ENCODE results near the gene GPSM1.
"Not testable (repeated sequence)": the region's sequence is repeated elsewhere in the genome, so short reads cannot be mapped to it uniquely, and the experiment has no call there.

The GPSM1 gene

DNA sequence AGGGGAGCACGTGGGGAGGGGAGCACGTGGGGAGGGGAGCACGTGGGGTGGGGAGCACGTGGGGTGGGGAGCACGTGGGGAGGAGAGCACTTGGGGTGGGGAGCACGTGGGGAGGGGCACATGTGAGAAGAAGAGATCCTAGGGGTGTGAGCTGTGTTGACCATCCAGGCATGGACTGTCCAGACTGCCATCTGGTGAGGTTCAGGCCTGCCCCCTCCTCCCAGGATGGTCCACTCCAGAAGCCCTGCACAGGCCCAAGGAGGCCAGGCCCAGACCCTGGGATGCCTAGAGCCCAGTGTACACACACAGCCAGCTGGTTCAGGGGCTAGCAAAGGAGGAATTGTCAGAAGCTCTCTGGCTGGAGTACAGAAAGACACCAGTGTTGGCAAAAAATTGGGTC is 70.3 kb downstream of the GPSM1 start:
- no peak for DNase-seq (ENCODE audit: low spot score)

- DNase-seq (ENCODE audit: low spot score), result no peak
These were observed 70.9 kb downstream of the GPSM1 start for GRCh38 chr9:136398286-136398685.

- no peak for DNase-seq (ENCODE audit: low spot score)
These were observed 72.1 kb downstream of the GPSM1 start for GRCh38 chr9:136399176-136400037.

- peak; percentile 75 for DNase-seq (ENCODE audit: low spot score)
These were observed 72.9 kb downstream of the GPSM1 start, which contains the start of gene SNAPC4 for GRCh38 chr9:136400038-136400834. Gene SNAPC4 (minus strand): TSS chr9:136400170. CDS start chr9:136398428, 1,742 bp downstream.

- DNase-seq (ENCODE audit: low spot score), result no peak
These were observed 74.0 kb downstream of the GPSM1 start for GRCh38 chr9:136401173-136401922.

GRCh38 chr9:136402067-136402466 is 74.7 kb downstream of the GPSM1 start:
- no peak for DNase-seq (ENCODE audit: low spot score)

DNA sequence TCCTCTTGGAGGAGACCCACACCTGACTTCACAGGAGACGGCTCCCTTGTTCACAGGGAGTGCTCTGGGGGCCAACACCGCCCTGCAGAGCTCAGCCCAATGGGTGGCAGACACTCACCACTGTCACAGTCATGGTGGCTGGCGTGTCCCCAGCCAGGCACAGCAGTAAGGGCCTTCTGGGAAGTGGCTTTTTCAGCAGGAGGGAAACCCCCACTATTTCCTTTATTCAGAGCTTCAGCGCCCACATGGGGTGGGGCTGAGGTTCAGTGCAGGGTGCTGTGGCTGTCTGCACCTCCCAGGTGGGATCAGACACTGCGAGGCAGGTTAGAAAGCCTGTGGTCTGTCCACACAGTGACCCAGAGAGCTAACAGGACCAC is 76.2 kb downstream of the GPSM1 start:
- no peak for DNase-seq (ENCODE audit: low spot score)

GRCh38 chr9:136403915-136404800 is 76.8 kb downstream of the GPSM1 start:
- DNase-seq (ENCODE audit: low spot score), result no peak

DNA sequence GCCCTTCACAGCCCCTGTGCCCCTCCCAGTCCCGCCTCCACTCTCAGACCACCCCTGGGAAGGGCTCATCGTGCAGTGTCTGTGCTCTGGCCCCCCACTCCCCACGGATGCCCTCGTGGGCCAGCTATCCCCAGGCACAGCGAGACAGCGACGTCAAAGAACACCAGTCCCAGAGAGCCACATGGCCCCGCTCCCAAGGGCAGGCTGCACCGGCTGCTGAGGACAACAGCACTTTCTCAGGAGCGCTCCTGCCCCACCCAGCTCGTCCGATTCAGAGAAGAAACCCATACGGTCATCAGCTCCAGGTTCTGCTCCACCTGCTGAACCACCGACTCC is 77.4 kb downstream of the GPSM1 start:
- DNase-seq (ENCODE audit: low spot score), result no peak

DNA sequence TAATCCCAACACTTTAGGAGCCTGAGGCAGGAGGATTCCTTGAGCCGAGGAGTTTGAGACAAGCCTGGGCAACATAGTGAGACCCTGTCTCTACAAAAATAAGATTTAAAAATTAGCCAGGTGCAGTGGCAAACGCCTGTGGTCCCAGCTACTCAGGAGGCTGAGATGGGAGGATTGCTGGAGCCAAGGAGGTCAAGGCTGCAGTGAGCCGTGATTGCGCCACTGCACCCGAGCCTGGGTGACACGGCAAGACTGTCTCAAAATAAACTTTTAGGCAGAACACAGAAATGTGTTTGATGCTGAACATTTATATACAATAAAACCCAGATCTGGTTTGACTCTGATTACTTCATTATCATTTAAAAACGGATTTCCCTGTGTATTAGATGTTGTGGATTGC is 78.1 kb downstream of the GPSM1 start:
- no peak for DNase-seq (ENCODE audit: low spot score)

DNA sequence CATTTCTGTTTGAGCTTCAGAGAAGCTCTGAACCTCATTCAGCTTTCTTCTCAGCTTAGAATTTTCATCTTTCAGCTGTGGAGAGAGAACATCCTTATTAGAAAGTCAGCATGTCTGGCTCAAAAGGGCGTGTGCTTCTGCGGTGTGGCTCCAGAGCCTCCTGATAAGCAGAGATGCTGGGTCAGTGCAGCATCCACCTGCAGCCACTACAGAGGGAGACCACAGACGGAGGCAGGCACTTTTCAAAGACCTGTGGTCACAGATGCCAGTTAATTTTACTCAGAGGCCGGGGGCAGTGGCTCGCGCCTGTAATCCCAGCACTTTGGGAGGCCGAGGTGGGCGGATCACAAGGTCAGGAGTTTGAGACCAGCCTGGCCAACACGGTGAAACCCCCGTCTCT is 78.6 kb downstream of the GPSM1 start:
- DNase-seq (ENCODE audit: low spot score), result not testable (repeated sequence)

GRCh38 chr9:136407061-136407460 is 79.7 kb downstream of the GPSM1 start:
- DNase-seq (ENCODE audit: low spot score), result not testable (repeated sequence)

DNA sequence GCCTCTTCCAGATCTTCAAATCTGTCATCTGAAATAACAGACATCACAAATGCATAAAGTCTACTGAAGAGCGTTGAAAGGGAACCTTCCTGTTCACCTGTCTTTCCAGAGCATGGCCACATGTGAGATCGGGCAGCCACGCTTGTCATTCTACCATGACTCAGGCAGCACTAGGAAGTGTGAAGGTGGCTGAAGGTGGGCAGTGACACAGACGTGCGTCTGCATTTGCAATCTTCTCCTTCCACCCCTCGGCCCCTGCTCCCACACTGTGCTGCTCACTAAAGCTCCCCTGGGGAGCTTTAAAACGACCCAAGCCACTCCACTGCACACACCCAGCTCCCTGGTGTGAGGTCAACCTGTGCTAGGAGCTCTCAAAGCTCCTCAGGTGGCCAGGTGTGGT is 80.6 kb downstream of the GPSM1 start:
- DNase-seq (ENCODE audit: low spot score), result no peak

Data from globus pallidus (tissue), 1 donor.